Gastrocnemius medialis (tissue), 4 donors: ENCODE data around the gene MED22. TPM values are rescaled to one million over a fixed set of nuclear protein-coding genes. Genes with fewer than 3 reads are reported as not detected.
A peak's percentile ranks its signal among the peaks of the same experiment; 100 is the strongest.

Source experiments
- ATAC-seq, 2 donors: fragments of 150-250 bp; one replicate each; pipeline ENCODE4 v1.9.1; 2016
- DNase-seq, 2 donors: peaks; one replicate each; pipeline ENCODE4 v3.0.0-alpha.2; 2019
- H3K27ac ChIP-seq, 4 donors: fragments of 200-600 bp; sonication (generic); 1 replicate in 1 of 4; 2 replicates in 3 of 4; pipeline ENCODE4 v1.5.1; 2016 to 2018; ENCODE audit warnings: mild to moderate bottlenecking in 2 of 4, moderate library complexity in 1 of 4
- H3K27me3 ChIP-seq, 3 donors: fragments of 200-600 bp; sonication (generic) in 2 of 3; 1 replicate in 1 of 3; 2 replicates in 2 of 3; pipeline versions ENCODE4 v1.5.1 to v1.6.0; 2016 to 2019; ENCODE audit warnings: mild to moderate bottlenecking in 1 of 3, moderate library complexity in 1 of 3
- H3K36me3 ChIP-seq, 2 donors: fragments of 200-600 bp; sonication (generic) in 1 of 2; one replicate each; pipeline ENCODE4 v1.5.1; 2017 to 2018
- H3K4me1 ChIP-seq, 2 donors: fragments of 200-600 bp; sonication (generic) in 1 of 2; one replicate each; pipeline ENCODE4 v1.5.1; 2016 to 2017; ENCODE audit warnings: mild to moderate bottlenecking in 2 of 2
- H3K4me3 ChIP-seq, 4 donors: fragments of 200-600 bp; sonication (generic) in 3 of 4; 1 replicate in 1 of 4; 2 replicates in 3 of 4; pipeline ENCODE4 v1.5.1; 2016 to 2019; ENCODE audit warnings: mild to moderate bottlenecking in 2 of 4
- H3K9me3 ChIP-seq, 3 donors: fragments of 200-600 bp; sonication (generic) in 2 of 3; 1 replicate in 1 of 3; 2 replicates in 2 of 3; pipeline ENCODE4 v1.5.1; 2016 to 2019
- POLR2A ChIP-seq, 2 donors: fragments of 450-650 bp; IDR thresholded peaks; one replicate each; pipeline ENCODE4 v1.6.1; 2017; ENCODE audit warnings: antibody characterized with exemption in 2 of 2, mild to moderate bottlenecking in 2 of 2, moderate library complexity in 2 of 2
- in situ Hi-C, 4 donors: fragments of 200-750 bp; cut with MboI; loops; one replicate each; pipeline versions ENCODE4 v1.15.0 to v1.8.0; 2017; ENCODE audit warnings: low sequenced_read_pairs in 4 of 4
- intact Hi-C: fragments of 100-400 bp; cut with DNase I; formaldehyde crosslinking; loops from one replicate; pipeline ENCODE4 v1.15.1; 2023; ENCODE audit warnings: low total_unique reads
- total RNA-seq, 4 donors: library from RNA; depleted of rRNA; stranded (reverse); fragments of >200 nt; gene quantifications; one replicate each; pipeline versions ENCODE4 v1.1.0 to v1.2.3, GENCODE V29; 2016
- TF ChIP-seq, protein P1 (sequence below), 5 experiments: fragments of 450-650 bp in 3 of 5; fragments of 200-600 bp in 2 of 5; sonication (generic) in 2 of 5; IDR thresholded peaks in 4 of 5; conservative IDR thresholded peaks in 1 of 5; 1 replicate in 4 of 5; 2 replicates in 1 of 5; pipeline ENCODE4 v1.5.1; 2016 to 2019; ENCODE audit warnings: antibody characterized with exemption in 5 of 5, mild to moderate bottlenecking in 3 of 5, moderate library complexity in 3 of 5

The MED22 gene
- total RNA-seq, 4 donors from 2014 or later: 8.5 to 23.4 (median 13.0) TPM

- intact Hi-C loops: loop anchor here (1.0 to 2.0 kb wide), 2 partner anchors 8 to 21 kb away; partner anchors contain the start of genes MED22, RPL7A, STKLD1 and SURF4
- Histone ChIP-seq H3K27me3 (no peaks in the 10 kb centered on the region), H3K36me3 (peaks cover 0 to 42% of the 10 kb centered on the region in 2 donors), H3K27ac (peak overlapping the region; percentile 66 to 87 (median 82)), H3K4me3 (peak overlapping the region; percentile 72 to 88 (median 76)), H3K9me3 (no peaks in the 10 kb centered on the region), H3K4me1 (peaks cover 22 to 28% of the 10 kb centered on the region in 2 donors)
- in situ Hi-C loops: no loop called here
- ATAC-seq (peak; percentile 44 to 54), DNase-seq (no peak)
- no peak for TF ChIP-seq POLR2A (IDR thresholded peaks at IDR 0.05)
- TF ChIP-seq, protein P1, sequence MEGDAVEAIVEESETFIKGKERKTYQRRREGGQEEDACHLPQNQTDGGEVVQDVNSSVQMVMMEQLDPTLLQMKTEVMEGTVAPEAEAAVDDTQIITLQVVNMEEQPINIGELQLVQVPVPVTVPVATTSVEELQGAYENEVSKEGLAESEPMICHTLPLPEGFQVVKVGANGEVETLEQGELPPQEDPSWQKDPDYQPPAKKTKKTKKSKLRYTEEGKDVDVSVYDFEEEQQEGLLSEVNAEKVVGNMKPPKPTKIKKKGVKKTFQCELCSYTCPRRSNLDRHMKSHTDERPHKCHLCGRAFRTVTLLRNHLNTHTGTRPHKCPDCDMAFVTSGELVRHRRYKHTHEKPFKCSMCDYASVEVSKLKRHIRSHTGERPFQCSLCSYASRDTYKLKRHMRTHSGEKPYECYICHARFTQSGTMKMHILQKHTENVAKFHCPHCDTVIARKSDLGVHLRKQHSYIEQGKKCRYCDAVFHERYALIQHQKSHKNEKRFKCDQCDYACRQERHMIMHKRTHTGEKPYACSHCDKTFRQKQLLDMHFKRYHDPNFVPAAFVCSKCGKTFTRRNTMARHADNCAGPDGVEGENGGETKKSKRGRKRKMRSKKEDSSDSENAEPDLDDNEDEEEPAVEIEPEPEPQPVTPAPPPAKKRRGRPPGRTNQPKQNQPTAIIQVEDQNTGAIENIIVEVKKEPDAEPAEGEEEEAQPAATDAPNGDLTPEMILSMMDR (IDR thresholded peaks at IDR 0.05 in 4 of 5, conservative IDR thresholded peaks at IDR 0.05 in 1 of 5): peak in 1 of 5 experiments; percentile 22
Observed at GRCh38 chr9:133355881-133356357, 8.0 kb upstream of the MED22 start.

DNA sequence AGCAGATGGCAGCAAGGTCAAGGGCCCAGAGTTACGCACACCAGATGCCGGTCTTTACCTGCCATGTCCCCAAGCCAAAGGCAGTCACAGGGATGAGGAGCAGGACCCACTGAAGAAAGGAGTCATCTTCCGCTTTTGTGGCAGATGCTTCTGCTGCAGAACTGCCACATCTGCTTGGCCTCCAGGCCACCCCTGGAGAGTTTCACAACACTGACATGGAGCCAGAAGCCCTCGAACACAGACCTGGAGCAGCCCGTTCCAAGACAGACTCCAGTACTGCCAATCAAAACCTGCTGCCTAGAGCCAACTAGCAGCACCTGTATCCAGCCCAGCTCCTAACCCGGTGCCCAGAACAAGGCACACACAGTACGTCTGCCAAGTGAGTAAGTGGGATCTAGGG is 6.8 kb upstream of the MED22 start:
- in situ Hi-C loops: no loop called here
- peaks cover 0 to 42% of the 10 kb centered on the region in 2 donors for H3K36me3 ChIP-seq

DNA sequence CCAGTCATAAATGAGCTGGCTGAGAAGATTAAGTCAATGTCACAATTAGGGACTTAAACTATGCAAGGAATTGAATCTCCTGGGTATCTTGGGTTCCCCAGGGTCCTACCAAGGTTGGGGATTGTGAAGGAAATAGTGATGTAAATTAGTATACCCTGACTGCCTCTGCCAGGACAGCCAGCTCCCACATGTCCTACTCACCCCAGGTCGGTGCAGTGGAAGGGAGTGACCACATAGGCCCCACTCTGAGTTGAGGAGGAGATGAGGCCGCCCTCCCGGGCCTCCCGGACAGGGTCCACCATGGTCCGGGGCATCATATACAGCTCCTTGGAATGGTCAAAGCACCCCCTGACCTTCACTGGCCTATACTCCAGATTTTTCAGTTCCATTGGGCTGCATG is 5.6 kb upstream of the MED22 start:
- no peaks in the 10 kb centered on the region for H3K9me3 ChIP-seq
- H3K27ac ChIP-seq: no peak overlapping the region
- DNase-seq (no peak), ATAC-seq (no peak)
- H3K4me3 ChIP-seq: no peak overlapping the region
- in situ Hi-C loops (no loop called here), intact Hi-C loops (no loop called here)
- TF ChIP-seq, protein P1 (IDR thresholded peaks at IDR 0.05 in 4 of 5, conservative IDR thresholded peaks at IDR 0.05 in 1 of 5): no peak
- TF ChIP-seq POLR2A (IDR thresholded peaks at IDR 0.05): no peak
- H3K27me3 ChIP-seq: no peaks in the 10 kb centered on the region
- H3K36me3 ChIP-seq: peaks cover 0 to 48% of the 10 kb centered on the region in 2 donors
- peaks cover 34 to 36% of the 10 kb centered on the region in 2 donors for H3K4me1 ChIP-seq

More for the DNA sequence above, 6.8 kb upstream of the MED22 start:
- peak in 1 of 2 donors; percentile 46 for DNase-seq
- Histone ChIP-seq H3K27me3 (no peaks in the 10 kb centered on the region), H3K27ac (peak overlapping the region in 1 of 4 donors; percentile 84), H3K4me3 (peak overlapping the region in 1 of 4 donors; percentile 72), H3K9me3 (no peaks in the 10 kb centered on the region), H3K4me1 (peaks cover 24 to 28% of the 10 kb centered on the region in 2 donors)
- intact Hi-C loops: no loop called here
- no peak for ATAC-seq
- no peak for TF ChIP-seq POLR2A (IDR thresholded peaks at IDR 0.05)
- TF ChIP-seq, protein P1 (IDR thresholded peaks at IDR 0.05 in 4 of 5, conservative IDR thresholded peaks at IDR 0.05 in 1 of 5): no peak

GRCh38 chr9:133352635-133353340 is 4.9 kb upstream of the MED22 start:
- Histone ChIP-seq H3K27me3 (no peaks in the 10 kb centered on the region), H3K4me1 (peaks cover 34% of the 10 kb centered on the region in 2 donors), H3K4me3 (no peak overlapping the region), H3K36me3 (peaks cover 0 to 48% of the 10 kb centered on the region in 2 donors), H3K27ac (no peak overlapping the region), H3K9me3 (no peaks in the 10 kb centered on the region)
- in situ Hi-C loops (no loop called here), intact Hi-C loops (no loop called here)
- ATAC-seq (no peak), DNase-seq (no peak)
- TF ChIP-seq POLR2A (IDR thresholded peaks at IDR 0.05): no peak
- TF ChIP-seq, protein P1 (IDR thresholded peaks at IDR 0.05 in 4 of 5, conservative IDR thresholded peaks at IDR 0.05 in 1 of 5): no peak
